CD4-positive, alpha-beta T cell treated with Interleukin-17A for 4 hours (primary cell): Measurements from ENCODE around the gene CCDC88B.
"Not testable (repeated sequence)": the region's sequence is repeated elsewhere in the genome, so short reads cannot be mapped to it uniquely, and the experiment has no call there.

Experiments
- DNase-seq: peaks from one replicate; pipeline ENCODE4 v3.0.0-alpha.2; 2020; ENCODE audit warnings: mixed read lengths

The CCDC88B gene

GRCh38 chr11:64323984-64324383, 16.0 kb upstream of the CCDC88B start:
- not testable (repeated sequence) for DNase-seq

DNA sequence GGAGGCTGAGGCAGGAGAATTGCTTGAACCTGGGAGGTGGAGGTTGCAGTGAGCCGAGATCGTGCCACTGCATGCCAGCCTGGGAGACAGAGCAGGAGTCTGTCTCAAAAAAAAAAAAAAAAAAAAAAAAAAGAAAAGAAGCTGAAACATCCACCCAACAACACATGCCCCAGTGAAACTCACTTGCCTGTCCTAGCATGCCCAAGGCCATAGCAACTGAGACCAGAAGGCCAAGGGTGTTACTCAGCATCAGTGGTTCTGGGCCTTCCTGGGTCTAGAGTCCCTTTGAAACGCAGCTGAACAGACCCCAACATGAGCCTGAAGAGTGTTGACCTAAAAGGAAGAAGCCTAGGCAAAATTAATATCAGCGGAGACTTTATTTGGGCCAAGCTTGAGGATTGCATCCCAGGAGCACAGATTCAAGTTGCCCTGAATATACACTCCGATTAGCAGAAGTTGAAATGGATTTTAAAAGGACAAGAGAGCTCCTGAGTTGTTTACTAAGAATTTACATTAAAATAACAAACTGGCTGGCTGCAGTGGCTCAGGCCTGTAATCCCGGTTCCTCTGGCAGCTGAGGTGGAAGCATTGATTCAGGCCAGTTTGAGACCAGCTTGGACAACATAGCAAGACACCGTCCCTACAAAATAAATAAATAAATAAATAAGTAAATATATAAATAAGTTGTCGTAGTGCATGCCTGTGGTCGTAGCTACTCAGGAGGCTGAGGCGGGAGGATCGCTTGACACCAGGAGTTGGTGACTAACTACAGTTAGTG, 15.1 kb upstream of the CCDC88B start:
- DNase-seq: no peak

GRCh38 chr11:64327375-64327774, 12.6 kb upstream of the CCDC88B start:
- no peak for DNase-seq

GRCh38 chr11:64327993-64328392, 12.0 kb upstream of the CCDC88B start:
- DNase-seq: no peak

DNA sequence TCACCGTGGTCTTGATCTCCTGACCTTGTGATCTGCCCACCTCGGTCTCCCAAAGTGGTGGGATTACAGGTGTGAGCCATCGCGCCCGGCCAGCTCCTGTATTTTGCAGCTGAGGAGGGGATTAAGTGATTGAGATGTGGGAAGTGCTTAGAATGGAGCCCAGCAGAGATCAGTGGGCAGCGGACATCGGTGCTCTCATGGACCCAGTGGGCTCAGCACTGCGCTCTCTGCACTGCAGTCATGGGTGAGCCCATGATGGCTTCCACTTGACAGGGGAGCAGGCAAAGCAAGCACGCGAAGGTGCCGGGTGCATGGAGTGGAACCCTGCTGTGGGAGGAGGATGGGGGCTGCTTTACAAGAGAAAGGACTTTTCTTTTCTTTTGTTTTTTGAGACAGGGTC, 9.1 kb upstream of the CCDC88B start:
- no peak for DNase-seq

GRCh38 chr11:64331569-64332371, 8.2 kb upstream of the CCDC88B start:
- DNase-seq: peak; percentile 76

DNA sequence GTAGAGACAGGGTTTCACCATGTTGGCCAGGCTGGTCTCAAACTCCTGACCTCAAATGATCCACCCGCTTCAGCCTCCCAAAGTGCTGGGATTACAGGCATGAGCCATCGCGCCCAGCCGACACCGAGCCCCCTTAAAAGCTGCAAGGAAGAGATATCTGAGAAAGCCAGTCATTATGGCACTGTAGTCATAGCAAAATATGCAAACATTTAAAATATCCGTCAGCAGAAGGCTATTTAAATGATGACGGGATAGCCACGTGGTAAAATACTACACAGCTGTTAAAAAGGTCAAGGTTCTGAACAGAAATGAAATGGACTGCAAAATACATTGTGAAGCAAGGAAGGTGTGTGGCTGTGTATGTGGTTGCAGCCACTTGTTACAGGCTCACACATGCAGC, 6.4 kb upstream of the CCDC88B start:
- DNase-seq: no peak

DNA sequence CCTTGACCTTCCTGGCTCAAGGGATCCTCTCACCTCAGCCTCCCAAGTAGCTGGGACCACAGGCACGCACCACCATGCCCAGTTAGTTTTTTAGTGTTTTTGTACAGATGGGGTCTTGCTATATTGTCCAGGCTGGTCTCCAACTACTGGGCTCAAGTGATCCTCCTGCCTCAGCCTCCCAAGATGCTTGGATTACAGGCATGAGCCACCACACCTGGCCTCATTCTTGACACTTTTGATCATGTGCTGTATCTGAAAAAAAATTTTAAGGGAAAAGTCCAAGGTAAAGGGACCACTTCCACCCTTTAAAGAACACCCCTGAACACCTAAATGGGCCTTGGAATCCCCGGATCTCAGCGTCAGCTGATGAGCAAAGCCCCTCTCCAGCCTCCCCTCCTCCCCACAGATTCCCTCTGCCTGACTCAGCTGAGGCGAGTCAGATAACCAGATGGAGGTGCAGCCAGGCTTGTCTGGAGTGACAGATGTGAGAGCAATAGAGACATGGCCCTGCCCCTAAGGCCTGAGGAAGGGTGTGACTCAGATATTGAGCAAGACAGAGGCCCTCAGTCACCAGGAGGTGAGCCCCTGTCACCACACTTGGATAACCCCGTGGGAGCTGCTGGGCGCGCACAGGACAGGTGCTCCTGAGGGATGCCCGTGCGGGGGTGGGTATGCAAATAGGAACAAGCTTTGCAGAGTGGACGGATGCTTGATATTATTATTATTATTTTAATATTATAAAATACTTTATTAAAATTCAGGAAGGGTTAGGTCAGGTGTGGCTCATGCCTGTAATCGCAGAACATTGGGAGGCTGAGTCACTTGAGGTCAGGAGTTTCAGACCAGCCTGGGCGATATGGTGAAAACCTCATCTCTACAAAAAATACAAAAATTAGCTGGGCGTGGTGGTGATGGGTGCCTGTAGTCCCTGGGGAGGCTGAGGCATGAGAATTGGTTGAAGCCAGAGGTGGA, 5.0 kb upstream of the CCDC88B start:
- DNase-seq: no peak

GRCh38 chr11:64337538-64338249, 2.3 kb upstream of the CCDC88B start:
- no peak for DNase-seq

DNA sequence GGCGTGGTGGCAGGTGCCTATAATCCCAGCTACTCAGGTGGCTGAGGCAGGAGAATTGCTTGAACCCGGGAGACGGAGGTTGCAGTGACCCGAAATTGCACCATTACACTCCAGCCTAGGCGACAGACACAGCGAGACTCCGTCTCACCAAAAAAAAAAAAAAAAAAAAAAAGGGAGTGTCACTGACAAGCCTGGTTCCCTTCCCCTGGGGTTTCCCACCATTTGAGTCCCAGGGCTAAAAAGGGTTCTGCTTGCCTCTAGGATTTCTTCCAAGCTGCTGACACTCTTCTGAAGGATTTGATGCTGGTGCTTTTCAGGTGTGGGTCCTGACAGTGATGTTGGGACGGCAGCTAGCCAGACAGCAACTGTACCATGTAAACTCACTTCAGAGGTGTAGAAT, 1.3 kb upstream of the CCDC88B start:
- no peak for DNase-seq

GRCh38 chr11:64339286-64339685, 718 bp upstream of the CCDC88B start:
- no peak for DNase-seq

DNA sequence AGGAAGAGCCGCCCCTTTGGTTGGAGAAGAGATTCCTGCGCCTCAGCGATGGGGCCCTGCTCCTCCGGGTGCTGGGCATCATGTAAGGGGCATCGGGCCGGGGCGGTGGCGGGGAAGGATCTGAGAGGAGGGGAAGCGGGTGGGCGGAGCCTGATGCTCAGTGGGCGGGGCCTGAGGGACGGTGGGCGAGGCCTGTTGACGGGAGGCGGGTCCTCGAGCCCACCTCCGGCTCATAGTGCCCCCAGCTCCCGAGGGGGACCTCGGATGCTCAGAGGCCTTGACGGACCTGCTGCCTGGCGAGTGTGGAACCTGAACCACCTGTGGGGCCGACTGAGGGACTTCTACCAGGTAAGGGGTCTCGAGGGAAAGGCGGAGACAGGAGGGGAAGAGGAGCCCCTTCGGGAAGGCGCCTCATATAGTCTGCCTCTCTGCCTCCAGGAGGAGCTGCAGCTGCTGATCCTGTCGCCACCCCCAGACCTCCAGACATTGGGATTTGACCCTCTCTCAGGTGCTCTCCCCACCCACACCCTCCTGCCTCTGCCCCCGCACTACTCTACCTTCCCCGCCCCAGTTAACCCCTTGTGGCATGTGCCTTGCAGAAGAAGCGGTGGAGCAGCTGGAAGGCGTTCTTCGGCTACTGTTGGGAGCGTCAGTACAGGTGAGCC, 799 bp downstream of the CCDC88B start:
- peak; percentile 79 for DNase-seq

DNA sequence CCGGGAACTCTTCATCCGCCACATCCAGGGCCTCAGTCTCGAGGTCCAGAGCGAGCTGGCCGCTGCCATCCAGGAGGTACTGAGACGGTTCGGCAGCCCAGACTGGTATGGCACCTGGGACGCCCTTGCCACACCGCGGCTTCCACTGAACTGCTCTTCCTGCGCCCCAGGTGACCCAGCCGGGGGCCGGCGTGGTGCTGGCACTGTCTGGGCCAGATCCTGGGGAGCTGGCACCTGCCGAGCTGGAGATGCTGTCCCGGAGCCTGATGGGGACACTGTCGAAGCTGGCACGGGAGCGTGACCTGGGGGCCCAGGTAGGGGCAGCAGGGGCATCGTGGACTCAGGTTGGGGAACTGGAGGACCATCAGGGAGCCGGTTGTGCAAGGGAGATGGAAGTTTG, 1.4 kb downstream of the CCDC88B start:
- no peak for DNase-seq

- peak; percentile 90 for DNase-seq
Measured at GRCh38 chr11:64341851-64342791, 2.1 kb downstream of the CCDC88B start.

- no peak for DNase-seq
Measured at GRCh38 chr11:64342869-64343745, 3.1 kb downstream of the CCDC88B start.

GRCh38 chr11:64343767-64344559, 4.0 kb downstream of the CCDC88B start:
- DNase-seq: no peak

- DNase-seq: no peak
Measured at GRCh38 chr11:64344787-64345186, 4.8 kb downstream of the CCDC88B start.

DNA sequence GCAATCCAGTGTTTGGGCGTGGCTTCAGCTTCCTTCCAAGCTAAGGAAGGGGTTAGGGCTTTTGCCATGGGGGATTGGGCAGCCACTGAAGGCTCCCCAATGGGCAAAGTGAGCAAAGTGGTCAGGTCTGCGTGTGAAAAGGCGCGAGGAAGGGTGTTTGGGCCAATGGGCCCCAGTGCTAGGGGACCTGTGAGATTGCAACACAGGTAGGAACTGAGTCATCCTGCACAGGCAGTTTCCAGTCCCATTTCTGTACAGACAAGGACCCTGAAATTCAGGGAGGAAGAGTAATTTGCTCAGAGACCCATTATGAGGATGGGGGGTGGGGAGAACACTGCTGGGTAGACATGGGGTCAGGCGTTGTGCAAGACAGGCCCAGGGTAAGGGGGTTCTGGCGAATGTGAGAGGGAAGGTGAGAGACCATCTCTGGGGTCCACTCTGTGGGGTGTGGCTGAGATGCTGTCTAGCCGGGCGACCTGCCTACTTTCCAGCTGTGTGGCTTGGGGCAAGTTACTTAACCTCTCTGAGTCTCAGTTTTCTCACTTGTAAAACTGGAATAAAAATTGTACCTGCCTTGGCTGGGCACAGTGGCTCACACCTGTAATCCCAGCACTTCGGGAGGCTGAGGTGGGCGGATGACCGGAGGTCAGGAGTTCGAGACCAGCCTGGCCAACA, 7.3 kb downstream of the CCDC88B start:
- no peak for DNase-seq
